Kidney capillary endothelial cell (primary cell): ENCODE results near the gene HIC1.
A peak's percentile ranks its signal among the peaks of the same experiment; 100 is the strongest.

ENCODE experiments used
- DNase-seq: peaks from one replicate; pipeline ENCODE4 v3.0.0-alpha.2; 2018; ENCODE audit warnings: low spot score

The HIC1 gene

GRCh38 chr17:2048805-2049204, 6.1 kb upstream of the HIC1 start:
- DNase-seq, result no peak

DNA sequence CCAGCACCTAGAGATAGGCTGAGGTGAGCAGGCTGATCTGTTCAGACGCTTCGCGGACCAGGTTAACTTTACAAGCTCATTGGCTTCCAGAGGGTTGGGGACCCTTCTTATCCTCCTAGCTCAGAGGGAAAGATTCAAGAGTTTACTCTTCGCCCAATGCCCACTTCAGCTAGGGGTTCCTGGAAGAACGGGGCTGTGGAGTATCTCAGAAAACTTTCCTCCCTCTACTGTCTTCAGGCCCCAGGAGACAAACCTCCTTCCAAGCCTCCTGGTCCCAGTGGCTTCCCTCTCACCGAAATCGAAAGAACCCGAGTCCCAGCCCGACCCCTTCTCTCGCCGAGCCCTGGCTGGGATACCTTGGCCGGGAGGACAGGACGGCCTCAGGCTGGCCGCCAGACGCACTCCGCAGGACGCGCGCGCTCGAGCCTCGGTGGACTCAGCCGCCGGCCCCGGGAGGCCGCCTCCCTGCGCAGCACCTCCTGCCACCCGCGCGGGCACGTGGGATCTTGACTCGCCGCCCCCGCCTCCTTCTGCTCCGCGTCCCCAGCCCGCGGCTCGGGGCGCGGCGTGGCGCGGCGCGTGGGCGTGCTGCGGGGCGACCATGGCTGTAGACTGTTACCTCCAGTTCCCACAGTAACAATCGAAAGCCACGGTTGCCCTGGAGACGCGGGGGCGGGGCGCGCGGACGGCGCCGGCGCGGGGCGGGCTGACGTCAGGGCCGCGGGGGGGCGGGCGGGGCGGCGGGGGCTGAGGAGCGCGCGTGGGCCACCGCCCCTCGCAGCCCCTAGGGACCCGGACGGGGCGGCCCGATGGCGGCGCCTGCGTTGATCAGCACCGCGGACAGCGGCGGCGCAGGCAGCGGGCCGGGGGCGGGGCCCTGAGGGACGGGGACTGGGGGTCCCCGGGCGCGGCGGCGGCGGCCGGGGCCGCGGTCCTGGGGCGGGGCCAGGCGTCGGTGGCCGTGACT, 5.3 kb upstream of the HIC1 start:
- DNase-seq, result peak; percentile 75

DNA sequence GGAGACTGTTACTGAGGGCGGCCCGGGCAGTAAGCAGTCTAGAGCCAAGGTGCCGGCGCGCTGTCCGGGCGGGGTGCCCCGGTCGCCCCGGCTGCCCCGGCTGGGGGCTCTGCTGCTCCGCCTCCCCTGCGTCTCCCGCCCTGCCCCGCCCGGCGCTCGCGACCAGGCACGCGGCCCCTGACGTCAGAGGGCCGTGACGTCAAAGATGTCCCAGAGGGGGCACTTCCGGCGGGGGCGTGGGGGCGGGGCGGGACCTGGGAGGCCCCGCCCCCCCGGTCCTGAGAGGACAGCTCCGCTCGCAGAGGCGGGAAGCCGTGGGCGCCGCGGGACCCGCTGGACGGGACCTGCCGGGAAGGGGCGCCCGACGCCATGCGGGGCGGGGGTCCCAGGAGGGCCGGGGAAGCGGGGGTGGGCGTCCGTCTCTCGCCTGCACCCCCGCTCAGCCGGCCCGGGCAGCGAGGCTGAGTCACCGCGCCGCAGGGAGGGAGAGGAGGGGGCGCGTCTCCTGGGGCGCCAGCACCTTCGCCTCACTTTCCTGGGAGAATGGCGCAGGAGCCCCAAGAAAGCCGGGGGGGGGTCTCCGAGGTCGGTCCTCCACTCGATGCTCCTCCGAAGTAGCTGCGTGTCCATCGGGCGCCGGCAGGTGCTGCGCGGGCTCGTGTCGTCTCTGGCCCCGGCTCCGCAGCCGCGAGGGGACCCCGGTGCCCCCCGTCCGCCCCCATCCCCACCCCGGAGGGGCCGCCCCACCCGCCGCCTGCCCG, 4.4 kb upstream of the HIC1 start:
- no peak for DNase-seq

DNA sequence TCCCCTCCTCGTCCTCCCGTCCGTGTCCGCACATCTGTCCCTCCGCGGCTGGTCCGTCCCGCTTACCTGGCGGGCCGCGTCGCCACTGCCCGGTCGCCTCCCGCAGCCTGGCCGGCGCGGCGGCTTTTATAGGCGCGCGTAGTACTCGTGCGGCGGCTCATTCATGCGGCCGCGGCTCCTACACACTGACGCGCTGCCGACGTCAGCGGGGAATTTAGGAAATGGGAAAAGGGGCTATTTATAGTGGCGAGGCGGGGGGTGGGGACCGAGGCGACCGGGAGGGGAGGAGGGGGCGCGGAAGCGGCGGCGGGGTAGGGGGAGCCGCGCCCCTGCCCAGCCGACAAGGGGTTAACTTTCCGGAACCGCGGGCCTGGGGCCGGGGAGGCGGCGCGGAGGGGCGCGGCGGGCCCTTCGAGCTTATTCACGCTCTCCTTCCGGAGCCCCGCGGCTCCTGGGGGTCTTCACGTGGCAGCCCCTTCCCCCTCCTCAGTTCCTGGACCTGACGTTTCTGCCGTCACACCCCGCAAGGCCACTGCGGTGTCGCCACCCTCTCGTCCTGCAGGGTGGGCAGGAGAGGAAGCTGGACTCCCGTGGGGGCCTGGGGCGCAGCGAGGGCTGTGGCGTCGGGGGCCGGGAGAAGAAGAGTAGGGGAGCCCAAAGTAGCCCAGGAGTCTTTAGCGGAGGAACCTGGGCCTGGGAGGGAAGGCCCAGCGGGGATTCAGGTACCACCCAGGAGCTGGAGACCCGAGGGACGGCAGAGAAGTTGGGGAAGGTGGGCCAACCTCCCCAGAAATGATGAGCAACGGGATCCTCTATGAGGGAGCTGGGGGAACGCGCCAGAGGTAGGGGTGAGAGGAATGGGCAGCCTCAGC, 3.6 kb upstream of the HIC1 start:
- DNase-seq, result no peak

- no peak for DNase-seq
These were observed 2.9 kb upstream of the HIC1 start for GRCh38 chr17:2051933-2052559.

GRCh38 chr17:2053380-2054261, 1.3 kb upstream of the HIC1 start:
- DNase-seq, result no peak

DNA sequence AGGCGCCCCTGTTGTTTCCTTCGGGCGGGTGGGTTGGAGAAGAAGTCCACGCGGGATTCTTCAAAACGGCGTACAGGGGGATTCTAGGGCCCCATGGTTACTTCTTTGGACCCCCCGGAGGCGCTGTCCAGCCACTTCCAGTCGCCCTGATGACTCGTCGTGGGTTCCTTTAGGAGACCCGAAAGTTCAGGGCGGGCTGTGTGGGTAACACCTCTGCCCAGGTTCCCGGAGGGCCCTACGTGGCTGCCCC, 716 bp upstream of the HIC1 start:
- DNase-seq, result no peak

- no peak for DNase-seq
These were observed 646 bp downstream of the HIC1 start for GRCh38 chr17:2055292-2056205.

DNA sequence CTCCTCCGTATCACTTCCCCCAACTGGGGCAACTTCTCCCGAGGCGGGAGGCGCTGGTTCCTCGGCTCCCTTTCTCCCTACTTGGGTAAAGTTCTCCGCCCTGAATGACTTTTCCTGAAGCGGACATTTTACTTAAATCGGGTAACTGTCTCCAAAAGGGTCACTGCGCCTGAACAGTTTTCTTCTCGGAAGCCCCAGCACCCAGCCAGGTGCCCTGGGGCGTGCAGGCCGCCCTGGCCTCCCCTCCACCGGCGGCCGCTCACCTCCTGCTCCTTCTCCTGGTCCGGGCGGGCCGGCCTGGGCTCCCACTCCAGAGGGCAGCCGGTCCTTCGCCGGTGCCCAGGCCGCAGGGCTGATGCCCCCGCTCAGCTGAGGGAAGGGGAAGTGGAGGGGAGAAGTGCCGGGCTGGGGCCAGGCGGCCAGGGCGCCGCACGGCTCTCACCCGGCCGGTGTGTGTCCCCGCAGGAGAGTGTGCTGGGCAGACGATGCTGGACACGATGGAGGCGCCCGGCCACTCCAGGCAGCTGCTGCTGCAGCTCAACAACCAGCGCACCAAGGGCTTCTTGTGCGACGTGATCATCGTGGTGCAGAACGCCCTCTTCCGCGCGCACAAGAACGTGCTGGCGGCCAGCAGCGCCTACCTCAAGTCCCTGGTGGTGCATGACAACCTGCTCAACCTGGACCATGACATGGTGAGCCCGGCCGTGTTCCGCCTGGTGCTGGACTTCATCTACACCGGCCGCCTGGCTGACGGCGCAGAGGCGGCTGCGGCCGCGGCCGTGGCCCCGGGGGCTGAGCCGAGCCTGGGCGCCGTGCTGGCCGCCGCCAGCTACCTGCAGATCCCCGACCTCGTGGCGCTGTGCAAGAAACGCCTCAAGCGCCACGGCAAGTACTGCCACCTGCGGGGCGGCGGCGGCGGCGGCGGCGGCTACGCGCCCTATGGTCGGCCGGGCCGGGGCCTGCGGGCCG, 1.6 kb downstream of the HIC1 start:
- DNase-seq, result no peak

DNA sequence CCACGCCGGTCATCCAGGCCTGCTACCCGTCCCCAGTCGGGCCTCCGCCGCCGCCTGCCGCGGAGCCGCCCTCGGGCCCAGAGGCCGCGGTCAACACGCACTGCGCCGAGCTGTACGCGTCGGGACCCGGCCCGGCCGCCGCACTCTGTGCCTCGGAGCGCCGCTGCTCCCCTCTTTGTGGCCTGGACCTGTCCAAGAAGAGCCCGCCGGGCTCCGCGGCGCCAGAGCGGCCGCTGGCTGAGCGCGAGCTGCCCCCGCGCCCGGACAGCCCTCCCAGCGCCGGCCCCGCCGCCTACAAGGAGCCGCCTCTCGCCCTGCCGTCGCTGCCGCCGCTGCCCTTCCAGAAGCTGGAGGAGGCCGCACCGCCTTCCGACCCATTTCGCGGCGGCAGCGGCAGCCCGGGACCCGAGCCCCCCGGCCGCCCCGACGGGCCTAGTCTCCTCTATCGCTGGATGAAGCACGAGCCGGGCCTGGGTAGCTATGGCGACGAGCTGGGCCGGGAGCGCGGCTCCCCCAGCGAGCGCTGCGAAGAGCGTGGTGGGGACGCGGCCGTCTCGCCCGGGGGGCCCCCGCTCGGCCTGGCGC, 2.4 kb downstream of the HIC1 start:
- DNase-seq, result no peak

GRCh38 chr17:2057760-2058585, 3.1 kb downstream of the HIC1 start:
- no peak for DNase-seq

- DNase-seq, result no peak
These were observed 4.0 kb downstream of the HIC1 start for GRCh38 chr17:2058586-2059546.

GRCh38 chr17:2059547-2060384, 4.9 kb downstream of the HIC1 start:
- no peak for DNase-seq

GRCh38 chr17:2060385-2060658, 5.4 kb downstream of the HIC1 start:
- DNase-seq, result no peak

DNA sequence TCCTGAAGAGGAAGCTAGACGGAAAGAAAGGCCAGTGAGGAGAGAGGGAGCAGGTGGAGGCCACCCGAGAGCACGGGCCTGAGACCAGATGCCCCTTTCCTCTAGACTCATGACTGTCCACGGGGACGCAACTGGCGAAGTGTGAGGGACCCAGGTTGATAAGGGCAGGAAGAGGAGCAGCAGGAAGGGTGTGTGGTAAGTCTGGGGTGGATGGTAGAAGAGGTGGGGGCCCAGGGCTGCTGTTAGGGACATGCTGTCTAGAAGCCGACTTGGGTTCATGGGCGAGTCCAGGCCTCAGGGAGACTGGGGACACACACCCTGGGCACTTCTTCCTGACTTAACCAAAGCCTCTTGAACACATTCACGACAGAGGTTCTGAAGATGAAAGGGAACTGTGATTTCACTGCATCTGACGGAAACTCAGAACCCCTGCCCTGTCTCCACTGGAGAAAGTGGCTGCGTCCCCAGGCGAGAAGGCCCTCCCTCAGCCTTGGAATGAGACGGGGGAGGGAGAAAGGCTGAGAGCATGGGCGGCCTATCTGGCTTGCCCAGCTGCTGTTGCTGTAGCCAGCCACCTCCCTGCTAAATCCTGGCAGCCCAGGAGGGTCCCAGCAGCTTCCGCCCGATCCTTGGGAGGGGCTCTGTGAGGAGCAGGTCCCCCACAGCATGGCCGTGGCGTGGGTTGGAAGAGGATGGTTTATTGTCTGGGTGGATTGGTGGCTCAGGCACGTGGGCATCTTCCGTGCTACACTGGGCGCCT, 6.0 kb downstream of the HIC1 start:
- DNase-seq, result no peak
